Inferior parietal cortex (tissue), 1 donor: Measurements from ENCODE around the gene CHD5.
"Not testable (repeated sequence)": the region's sequence is repeated elsewhere in the genome, so short reads cannot be mapped to it uniquely, and the experiment has no call there.

Experiments
- DNase-seq: peaks from one replicate; pipeline ENCODE4 v3.0.0-alpha.2; 2016; ENCODE audit errors: extremely low spot score

Gene CHD5

DNA sequence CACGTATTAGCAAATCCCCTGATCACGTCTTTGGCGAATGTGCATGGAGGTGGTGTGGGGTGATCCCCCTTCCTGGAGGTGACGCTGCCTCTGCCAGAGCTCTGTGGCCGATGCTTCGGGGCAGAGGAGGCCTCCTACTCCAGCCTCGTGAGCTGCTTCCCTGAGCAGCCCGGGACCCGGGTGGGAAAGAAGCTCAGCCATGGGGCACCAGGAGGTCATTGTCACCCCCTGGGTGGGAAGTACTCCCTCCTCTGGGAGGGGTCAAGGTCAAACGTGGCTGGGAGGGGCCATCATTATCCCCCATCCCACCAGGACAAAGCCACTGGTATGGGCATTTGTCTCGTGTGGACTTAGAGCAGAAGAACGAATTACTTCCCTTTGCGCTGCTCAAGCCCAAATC, 93.8 kb downstream of the CHD5 start:
- no peak for DNase-seq

DNA sequence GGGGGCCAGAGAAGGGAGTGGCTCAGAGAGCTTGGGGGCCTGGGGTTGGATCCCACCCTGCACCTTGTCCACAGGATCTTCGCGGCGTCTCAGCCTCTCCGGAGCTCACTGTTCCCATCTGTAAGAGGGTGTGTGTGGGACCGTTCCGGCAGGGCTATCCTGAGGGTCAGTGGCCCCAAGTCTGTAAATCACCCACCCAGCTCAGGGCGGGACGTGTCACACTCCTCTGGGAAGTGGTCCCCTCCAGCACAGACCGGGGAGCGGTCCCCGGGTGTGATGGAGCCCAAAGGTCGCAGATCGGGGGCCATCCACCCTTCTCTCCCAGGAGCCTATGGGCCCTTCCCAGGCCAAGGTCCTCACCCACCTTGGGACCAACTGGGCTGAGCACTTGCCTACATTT, 94.5 kb downstream of the CHD5 start:
- DNase-seq, result no peak

DNA sequence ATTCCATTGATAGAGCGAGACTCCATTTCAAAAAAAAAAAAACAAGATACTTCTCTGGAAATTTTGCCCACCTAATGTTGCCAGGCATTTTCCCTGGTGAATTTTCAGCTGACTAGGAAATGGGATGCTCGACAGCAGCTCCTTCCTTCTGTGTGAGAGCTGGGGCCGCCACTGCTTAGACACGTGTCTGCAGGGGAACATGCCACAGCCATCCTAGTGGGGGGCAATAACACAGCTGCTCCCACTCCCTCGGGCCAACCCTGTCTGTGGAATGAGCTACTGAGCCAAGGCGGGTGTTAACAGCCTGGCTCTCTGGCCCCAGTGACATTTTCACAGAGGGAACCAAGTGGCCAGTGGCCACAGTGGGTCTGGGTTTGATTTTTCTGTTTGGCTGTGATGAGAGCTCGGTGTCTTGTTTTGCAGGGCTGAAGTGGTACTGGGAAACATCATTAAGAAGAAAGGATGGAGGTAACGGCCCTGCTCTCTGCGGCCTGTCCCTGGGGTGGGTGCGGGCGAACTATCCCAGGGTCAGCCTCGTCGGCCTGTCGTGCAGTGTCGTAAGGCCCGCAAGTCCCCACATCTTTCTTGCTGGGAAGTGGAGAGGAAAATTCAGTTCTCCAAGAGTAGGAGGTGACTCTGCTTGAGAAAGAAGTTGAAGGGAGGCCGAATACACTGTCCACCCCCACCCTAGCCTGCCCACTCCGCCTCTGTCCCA, 95.2 kb downstream of the CHD5 start:
- DNase-seq, result no peak

DNA sequence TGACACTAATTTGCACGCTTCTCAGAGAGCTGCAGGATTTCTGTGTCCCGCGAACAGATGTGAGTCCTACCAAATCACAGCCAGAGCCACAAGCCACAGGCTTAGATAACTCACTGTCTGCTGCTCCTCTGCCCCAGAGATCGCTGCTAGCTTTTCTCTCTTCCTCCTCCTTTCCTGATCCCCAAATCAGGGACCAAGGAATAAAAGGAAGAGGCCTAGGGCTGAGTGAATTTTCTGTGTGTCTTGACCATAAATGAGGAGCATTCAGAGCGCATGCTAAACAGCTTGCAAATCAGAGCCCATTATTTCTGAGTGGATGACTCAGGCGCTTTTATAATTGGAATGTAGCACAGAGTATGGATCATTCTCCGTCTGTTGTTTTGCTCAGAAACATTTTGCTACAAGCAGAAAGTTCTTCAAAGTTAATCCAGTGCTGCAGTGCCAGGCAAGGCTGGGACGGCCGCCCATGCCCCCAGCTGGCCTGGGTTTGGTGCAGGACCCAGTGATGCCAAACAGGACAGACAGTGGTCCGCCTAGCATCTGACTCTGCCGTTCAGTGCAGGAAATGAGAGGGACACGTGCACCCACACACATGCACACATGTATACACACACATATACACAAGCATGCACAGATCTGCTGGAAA, 96.2 kb downstream of the CHD5 start:
- peak; percentile 70 for DNase-seq

DNA sequence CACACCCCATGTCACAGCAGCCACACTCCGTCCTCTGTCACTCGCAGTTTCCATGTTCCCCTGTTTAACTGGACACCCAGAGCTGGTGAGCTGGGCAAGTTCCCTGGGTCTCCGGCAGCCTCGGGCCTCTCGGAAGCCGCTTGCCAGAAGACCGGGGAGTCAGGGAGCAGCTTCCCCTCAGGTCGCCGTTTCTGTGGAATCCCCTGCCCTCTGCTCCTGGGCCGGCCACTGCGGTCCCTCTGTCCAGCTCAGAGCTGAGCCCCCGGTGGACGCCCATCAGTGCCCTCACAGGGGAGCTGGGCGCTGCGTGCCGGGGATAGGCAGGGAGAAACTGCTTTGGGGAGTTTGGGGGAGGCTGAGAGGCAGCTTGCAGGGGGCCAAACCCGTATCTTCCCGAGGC, 96.7 kb downstream of the CHD5 start:
- no peak for DNase-seq

DNA sequence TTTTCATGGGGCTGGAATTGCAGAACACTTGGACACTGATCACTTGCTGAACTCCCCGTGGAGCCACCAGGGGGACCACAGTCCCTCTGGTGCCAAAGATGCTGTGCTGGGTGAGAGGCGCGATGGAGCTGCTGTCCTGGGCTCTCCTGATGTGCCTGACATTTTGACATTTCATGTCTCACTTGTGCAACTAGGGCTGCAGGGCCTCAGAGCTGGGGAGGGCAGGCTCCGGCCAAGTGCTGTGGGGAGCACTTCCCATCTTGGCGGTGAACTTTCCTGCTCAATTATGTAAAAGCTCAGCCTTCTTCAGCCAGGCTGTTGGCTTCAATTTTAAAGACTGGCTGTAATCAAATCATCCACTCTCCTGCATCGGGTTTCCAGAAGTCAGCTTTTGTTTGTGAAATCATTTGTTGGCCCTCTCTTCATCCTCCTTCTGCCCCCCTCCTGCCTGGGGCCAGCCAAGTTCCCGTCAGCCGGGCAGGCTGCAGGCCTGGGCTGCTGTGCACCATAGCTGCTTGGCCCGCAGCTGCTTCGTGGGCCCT, 97.6 kb downstream of the CHD5 start:
- DNase-seq, result no peak

DNA sequence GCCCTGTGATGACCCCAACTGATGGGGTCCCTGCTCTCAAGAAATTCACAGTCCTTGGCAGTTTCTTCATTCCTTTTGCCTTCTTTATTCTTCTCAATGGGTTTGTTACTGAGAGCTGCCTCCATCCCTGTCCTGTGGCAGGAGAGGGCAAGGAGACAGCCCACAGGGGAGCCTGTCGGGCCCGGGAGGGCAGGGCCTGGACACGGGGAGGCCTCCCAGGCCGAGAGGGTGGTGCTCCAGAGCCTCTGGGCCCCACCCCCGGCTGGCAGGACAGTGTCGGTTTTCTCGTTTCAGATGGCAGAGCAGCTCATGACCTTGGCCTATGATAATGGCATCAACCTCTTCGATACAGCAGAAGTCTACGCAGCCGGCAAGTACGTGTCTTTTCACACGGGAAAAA, 98.2 kb downstream of the CHD5 start:
- no peak for DNase-seq

DNA sequence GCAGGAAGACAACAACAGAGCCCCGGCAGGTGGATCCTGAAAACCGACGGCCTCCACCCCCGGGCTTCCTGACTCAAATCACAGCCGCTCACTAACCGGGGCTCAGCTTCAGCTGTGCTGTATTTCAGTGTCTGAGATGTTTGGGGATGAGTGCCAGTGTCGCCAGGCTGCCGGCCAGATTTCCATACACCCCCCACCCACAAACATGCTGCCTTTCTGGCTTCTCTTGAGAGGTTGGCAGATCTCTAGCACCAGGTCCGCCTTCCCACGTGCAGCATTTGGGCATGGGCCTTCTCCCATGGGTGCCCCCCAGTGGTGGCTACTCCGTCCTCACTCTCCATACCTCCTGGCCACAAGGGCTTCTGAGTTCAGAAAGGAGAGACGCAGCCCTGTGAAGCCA, 99.7 kb downstream of the CHD5 start:
- DNase-seq, result no peak

DNA sequence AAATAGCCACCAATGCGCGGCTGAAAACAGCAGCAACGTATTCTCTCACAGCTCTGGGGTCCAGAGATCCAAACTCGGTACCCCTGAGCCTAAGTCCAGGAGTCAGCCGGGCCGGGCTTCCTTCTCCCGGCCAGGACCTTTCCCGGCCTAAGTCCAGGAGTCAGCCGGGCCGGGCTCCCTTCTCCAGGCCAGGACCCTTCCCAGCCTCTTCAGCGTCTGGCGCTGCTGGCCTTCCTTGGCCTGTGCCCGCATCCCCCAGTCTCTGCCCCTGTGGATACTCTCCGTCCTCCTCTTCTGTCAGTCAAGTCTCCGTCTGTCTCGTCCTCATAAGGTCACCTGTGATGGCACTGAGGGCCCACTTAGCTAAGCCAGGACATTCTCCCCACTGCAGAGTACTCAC, 102.2 kb downstream of the CHD5 start:
- no peak for DNase-seq

DNA sequence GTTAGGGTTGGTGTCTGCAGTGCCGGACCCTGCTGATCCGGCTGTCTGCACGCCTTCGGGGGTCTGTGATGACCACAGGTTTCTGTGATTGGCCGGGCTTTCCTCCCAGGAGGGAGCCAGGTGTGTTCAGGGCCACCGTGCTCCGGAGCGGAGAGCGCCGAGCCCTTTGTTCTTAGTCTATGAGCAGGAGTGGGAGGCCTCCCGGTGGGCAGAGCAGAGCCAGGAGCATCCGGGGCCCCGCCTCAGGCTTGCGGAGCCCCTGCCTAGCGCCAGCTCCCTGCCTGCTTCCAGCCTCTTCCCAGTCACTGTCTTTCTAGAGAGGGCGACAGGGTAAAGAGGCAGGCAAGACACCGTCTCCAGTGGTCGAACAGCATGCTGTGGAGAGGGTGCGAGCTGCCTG, 102.6 kb downstream of the CHD5 start:
- no peak for DNase-seq

DNA sequence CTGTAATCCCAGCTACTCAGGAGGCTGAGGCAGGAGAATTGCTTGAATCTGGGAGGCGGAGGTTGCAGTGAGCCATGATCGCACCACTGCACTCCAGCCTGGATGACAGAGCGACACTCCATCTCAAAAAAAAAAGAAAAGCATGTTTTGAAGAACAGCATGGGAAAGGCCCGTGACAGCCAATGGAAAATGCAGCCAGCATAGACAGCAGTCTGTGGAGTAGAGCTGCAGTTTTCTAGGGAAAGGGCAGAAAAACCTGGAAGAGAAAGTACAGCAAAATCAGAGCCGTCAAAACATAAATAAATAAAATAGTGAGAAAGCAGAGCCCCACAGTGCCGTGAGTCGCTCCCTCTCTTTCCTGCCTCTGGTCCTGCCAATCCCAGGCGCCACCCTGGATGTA, 103.1 kb downstream of the CHD5 start:
- not testable (repeated sequence) for DNase-seq

DNA sequence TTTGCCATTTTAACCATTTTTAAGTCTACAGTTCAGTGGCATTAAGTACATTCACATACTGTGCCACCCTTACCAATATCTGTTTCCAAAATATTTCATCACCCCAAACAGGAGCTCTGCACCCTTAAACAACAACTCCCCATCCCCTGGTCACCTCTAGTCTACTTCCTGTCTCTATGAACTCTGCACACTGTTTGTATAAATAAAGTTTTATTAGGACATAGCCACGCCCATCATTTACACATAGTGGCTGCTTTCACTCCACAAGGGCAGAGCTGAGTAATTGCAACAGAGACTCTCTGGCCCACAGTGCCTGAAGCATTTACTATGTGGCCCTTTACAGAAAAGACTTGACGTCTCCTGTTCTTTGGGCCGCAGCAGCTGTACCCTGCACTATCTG, 104.4 kb downstream of the CHD5 start:
- no peak for DNase-seq

DNA sequence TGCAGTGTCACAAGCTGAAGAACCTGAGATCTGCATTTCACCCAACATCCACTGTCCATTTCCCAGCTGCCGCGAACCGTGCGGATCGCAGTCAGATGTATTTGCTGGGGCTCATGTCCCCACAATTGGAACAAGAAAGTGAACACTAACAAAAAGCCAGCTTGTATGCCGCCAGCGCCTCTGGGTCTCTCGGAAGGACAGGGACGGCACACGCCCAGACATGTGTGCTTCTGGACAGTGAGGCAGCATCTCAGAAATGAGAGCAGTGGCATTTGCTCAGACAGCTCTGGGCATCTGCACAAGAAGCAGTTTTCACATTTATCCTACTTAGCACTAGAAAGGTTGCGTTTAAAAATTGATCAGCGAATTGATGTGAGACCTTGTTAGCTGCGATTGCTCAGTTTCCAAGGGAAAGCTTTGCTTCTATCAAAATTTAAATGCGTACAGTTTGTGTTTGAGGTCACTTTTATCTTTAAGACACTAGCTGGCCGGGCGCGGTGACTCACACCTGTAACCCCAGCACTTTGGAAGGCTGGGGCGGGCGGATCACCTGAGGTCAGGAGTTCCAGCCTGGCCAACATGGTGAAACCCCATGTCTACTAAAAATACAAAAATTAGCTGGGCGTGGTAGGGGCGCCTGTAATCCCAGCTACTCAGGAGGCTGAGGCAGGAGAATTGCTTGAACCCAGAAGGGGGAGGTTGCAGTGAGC, 105.8 kb downstream of the CHD5 start:
- DNase-seq, result no peak

DNA sequence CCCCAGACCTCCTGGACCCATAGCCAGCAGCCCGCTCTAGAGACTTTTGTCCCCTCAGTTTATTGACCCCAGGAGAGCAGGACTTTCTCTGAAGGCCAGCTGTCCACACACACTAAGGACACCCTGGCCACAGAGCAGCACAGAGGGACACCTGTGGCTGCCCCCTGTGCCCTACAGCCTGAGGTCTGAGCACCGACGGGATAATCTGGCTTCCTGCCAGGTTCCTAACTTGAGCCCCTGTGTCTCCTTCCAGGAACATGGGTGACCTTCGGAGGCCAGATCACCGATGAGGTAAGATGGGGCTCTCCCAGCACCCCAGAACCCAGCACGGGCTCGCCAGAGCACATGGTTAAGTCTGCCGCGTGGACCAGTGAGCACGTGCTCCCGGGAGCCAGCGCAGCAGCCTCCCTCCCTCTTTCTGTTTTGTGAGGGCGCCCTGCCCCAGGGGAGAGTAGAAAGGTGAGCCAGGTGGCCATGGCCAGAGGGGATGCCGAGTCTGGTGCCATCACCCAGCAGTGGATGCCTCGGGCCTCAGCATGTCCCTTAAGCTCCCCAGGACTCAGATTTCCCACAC, 106.6 kb downstream of the CHD5 start:
- DNase-seq, result no peak

DNA sequence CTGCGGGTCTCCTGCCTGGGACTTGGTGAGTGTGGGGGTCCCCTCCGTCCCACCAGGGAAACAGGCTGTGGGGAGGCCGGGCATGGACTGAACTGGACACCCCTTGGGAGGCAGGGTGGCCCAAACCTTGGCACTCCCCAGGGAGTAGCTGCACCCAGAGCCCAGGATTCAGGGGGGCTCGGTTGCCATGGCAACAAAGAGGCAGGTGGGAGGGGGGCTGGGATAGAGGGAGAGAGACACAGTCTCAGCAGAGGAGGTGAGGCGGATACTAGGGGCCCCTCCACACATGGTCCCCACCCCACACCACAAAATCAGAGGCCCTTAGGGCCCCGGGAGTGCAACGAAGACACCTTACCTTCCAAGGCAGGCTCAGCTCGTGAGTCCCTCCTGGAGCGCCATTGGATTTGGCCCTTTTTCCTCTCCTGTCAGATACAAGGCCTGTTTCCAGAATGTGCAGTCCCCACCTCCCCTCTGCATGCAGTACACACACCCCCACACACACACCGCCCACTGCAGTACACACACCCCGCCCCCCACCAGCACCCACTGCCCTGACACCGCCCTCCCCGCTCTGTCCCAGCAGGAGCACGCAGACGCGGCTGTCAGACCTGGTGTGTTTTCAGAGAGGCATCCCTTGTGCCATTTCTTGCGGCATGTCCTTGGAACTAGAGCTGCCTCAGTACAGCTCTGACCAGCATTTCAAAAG, 107.2 kb downstream of the CHD5 start:
- no peak for DNase-seq

DNA sequence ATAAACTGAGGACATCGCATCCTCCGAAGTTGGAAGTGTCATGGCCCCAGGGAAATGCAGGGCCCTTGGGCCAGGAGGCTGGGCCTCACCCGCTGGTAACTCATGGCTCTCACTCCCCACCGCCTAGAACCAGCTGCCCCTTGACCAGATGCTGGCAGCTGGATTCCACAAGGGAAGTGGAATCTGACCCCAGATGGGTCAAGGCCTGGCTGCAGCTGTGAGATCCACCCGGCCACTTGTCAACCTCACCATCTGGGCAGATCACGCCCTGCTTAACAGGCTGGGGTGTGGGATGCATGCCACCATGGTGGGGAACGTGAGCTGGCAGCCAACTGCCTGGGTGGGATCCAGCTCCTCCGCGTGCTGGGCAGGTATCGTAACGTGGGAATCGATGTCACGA, 108.9 kb downstream of the CHD5 start:
- no peak for DNase-seq

DNA sequence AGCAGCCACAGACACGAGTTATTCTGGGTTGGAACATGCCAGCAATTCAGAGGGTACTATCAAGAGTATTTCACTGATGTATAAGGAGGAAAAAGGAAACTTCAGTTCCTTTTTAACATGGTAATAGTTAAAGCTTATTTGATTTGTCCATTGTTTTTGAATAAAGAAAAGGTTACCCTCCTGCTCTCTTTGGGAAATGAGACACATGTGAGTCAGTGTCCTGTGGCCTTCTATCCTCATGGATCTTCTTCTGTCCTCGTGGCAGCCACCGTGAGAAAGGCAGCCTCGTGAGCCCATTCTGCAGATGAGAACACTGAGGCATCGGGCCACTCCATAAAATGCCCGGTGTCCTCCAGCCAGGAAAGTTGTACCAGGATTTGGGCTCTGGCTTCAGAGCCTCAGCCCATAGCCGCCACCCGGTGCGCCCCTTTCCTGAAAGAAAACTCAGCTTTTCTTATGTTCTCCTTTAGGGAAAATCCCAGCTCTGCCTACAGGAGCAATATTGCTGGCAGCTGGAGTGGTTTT, 109.6 kb downstream of the CHD5 start:
- no peak for DNase-seq

DNA sequence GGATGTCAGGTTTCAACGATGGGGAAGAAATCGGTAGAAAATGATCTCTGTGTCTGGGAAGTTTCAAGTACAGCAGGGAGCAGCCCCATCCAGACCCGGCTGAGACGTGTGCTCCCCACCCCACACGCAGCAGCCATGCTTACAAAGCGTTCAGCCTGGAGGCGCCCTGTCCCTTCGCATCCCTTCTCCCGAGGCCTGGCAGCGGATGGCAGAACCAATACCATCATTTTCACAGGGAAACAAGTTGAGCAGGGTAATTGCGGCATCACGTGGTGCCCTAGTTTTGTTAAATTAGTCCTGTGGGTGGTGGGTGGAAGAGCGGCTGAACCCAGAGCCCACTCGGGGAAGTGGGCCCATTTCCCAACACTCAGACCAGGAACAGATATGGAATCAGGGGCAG, 110.5 kb downstream of the CHD5 start:
- no peak for DNase-seq

DNA sequence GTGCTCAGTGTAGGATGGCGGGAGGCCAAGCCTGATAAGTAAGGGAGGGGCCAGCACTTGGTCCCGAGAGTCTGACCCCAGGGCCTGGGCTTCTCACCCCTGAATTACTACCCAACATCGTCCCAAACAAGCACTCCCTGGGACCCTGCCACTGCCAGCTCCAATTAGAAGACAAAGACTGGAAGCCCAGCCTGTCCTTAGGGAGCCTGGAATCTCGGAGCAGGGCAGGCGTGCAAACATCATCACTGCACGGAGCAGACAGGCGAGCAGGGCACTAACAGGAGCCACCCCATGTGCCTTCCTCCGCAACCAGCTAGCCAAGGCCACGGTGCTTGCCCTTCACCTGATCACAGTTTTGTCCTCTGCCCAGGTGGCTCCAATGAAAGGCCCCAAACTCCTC, 111.2 kb downstream of the CHD5 start:
- DNase-seq, result no peak

DNA sequence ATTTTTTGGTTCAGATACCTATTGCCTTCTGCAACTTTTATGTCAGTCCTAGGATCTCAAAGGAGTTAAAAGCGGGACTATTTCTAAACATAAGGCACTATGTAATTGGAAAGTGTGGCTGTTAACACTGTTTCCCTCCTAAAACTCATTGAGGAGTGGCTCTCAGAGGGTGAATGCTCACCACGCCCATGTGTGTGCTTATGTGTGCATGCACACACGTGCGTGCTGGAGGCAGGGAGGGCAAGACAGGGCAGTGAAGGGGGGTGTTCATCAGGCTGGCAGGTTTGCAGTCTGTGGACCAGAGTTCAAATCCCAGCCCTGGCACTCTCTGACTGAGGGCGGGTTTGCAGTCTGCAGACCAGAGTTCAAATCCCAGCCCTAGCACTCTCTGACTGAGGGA, 112.0 kb downstream of the CHD5 start:
- no peak for DNase-seq

DNA sequence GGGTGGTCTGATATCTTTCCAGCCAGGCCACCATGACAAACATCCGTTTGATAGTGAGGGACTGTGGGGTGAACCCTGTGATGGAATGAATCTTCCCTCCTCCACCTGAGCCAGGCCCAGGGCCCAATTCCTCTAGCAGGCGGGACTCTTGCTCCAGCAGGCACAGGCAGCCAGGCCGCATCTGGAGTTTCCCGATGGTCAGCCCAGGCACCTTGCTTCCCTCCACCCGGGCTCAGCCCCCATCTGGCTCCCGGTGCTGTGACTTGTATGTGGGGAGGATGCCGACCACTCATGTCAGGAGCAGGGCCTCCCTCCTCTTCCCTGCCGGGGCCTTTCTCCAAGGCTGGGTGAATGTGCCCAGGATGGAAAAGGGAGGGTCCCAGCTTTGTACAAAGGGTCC, 113.4 kb downstream of the CHD5 start:
- no peak for DNase-seq
